GM10847 (cell line): ENCODE data around the gene DRGX.

Source experiments
- POLR2A ChIP-seq: IDR thresholded peaks from 2 replicates; pipeline ENCODE4 v1.6.1; 2011; ENCODE audit not compliant: insufficient read length; ENCODE audit errors: extremely low read depth

Gene DRGX

DNA sequence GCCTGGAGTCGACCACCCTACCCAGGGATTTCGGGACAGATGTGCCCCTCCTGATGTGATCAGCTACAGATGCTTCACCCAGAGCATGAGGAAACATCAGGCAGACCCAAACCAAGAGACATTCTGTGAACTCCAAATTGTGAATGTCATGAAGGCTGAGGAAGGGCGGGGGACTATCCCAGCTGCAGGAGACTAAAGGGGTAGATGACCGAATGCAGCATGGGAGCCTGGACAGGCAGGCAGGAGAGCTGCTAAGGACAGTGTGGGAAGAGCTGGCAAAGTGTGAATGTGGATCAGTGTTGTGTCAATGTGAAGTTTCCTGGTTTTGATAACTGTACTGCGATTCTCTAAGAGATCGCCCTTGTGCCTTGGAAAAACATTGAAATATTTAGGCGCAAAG lies 19.2 kb upstream of the DRGX start:
- no peak for TF ChIP-seq POLR2A

DNA sequence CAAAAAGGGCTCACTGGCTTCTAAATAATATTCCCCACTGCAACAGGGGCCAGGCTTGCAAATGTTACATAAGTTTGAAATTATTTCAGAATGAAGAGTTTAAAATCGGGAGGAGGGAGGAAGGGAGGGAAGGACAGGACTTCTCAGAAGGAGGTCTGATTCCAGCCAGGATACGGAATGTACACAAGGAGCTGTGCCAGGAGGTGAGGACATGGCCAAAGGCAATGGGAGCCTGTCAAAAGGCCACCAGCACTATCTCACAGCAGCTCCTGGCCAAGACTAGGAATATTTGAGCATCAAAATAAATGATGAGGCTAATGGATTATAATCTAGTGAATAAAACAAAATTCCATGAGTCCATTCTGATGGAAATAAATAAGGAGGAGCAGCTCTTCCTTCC lies 18.6 kb upstream of the DRGX start:
- TF ChIP-seq POLR2A = no peak

- no peak for TF ChIP-seq POLR2A
Measured at GRCh38 chr10:49412571-49412970, 16.7 kb upstream of the DRGX start.

- TF ChIP-seq POLR2A = no peak
Measured at GRCh38 chr10:49410365-49411074, 14.6 kb upstream of the DRGX start.

DNA sequence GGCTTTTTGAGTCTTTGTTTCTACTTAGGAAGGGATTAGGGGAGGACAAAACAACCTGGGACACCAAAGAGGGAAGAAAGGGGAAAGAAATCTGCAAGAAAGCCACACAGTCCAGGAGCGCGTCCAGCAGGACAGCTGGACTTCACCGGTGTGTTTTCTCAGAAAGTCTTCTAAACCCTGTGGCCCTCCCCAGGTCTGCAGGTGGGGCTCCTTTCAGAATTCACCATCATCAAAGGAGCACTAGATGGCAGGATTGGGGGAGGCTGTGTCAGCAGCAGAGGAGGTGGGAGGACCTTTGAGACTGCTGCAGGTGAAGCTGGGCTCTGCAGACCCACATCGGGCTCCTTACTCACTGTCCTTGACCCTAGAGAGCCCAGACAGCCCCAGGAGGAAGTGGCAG lies 13.9 kb upstream of the DRGX start:
- no peak for TF ChIP-seq POLR2A

- TF ChIP-seq POLR2A = no peak
Measured at GRCh38 chr10:49408519-49409306, 12.8 kb upstream of the DRGX start.

- TF ChIP-seq POLR2A = no peak
Measured at GRCh38 chr10:49407552-49408137, 11.8 kb upstream of the DRGX start.

- no peak for TF ChIP-seq POLR2A
Measured at GRCh38 chr10:49407151-49407550, 11.3 kb upstream of the DRGX start.

DNA sequence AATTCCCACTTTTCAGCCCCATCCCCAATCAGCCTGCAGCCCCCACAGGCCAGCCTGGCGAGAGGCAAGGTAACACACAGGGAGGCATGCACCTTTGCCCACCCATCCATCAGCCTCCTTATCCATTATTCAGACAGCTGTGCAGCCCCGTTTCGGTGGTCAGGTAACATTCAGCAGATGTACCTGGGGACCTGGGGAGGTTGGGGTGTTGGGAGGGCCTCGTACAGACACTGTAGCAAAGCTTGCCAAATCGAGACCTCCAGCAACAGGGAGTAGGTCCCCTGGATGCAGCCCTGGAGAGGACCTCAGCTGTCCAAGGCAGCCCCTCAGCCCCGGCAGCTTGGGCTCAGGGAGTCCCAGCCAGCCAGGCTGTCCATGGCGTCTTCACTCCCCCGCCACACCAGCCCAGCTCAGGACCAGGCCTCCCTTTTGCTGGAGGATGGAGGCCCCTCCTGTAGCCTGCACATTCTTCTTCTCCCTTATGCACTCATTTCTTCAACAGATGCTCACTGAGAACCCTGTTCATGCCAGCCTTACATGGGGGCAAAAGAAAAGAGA lies 8.5 kb upstream of the DRGX start:
- TF ChIP-seq POLR2A = no peak

- no peak for TF ChIP-seq POLR2A
Measured at GRCh38 chr10:49403363-49403762, 7.5 kb upstream of the DRGX start.

DNA sequence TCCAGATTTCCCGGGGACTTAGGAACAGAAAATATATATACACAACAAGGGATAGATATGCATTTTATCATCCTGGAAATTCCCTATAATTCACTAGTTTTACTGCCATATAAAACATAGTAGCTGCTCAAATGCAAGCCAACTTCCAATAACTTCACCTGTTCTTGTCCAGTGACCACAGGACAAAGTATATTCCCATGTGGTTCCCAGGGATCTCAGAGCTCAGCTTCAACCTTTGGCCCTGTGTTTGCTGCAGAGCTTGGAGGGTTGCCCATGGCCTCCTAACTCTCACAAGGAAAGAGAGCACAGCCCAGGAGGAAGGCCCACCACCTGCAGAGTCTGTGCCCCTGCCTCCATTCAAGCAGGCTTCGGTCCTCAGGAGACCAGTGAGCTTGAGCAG lies 4.5 kb upstream of the DRGX start:
- no peak for TF ChIP-seq POLR2A

- TF ChIP-seq POLR2A = no peak
Measured at GRCh38 chr10:49398986-49399385, 3.1 kb upstream of the DRGX start.

DNA sequence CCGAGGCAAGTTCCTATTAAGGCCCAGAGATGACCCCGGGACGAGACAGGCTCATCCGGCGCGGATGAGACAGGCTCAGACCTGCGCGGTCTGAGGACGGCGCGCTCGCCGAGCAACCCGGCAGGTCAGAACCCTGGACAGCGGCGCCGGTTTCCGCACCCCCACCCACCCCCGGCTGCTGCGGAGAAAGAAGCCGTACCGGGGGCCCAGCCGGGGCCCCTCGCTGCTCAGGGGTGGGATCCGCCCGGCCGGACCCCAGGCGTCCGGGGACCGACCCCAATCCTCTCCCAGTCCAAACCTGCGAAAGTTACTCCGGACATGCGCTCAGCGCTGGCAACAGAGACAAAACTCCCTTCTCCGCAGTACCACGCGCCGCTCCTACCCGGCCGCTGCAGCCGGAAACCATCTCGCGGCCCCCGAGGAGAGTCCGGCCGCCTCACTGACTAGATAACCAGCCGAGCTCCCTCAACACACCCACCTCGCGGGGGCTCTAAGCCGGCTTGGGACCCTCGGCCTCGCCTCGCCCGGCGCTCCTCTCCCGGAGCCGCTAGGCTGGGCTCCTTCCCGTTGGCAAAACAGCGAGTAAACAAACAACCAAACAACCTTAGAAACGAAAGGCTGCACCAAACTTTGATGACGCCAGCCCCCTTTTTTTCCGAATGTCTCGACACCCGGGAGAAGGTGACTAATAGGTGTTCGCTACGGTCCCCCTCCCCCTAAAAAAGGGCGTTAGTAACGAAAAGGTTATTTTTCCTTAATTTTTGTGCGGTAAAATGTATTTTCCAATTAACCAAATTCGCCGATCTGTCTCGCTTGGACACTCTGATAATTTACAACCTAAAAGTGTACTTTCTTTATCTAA lies 2.3 kb upstream of the DRGX start:
- no peak for TF ChIP-seq POLR2A

DNA sequence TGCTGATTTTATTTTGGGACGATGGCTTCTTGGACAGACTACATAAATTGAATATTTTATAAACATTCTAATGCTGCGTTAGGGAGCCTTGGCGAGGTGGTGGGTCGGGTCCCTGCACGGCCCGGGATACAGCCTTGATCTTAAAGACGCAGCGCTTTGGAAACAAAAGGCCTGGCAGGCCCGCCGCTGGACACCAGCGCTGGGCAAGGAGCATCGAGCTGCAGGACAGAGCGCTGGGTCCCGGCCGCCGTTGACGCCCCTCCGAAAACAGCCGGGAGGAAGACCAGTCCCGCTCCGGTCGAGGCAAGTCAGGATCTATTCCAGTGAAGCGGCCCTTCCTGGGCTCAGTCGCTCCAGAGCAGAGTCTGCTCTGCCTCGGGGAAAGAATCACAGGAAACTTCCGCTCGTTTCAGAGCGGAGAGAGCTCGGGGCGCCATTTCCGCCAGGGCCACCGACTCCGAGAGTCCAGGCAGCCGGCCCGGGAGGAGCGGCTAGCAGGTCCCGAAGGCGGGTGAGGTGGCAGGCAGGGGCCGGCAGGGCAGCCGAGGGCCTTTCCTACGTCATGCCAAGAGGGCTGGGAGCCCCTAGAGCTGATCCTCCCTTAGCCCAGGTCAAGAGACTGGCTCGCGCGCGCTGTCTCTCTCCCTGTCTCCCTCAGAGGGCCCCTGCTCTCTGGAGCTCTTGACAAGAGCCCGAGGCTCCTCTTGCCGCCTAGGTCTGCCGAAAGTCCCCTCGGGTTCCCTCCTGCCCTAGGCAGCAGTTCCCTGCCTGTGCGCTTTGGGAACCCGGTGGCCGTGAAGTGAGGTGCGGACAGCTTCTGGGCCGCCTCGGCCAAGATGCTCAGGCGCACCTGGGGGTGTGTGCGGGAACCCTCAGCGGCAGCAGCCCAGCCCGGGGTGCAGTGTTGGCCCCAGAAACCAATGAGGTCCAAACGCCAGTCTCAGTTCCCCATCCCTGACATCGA lies 1.4 kb upstream of the DRGX start:
- no peak for TF ChIP-seq POLR2A
